HepG2 (cell line): ENCODE data around the gene DPEP2NB. TPM values are rescaled to one million over a fixed set of nuclear protein-coding genes. Genes with fewer than 3 reads are reported as not detected.

Experiments
- BORCS8-MEF2B ChIP-seq: sonication (generic); formaldehyde crosslinking; IDR thresholded peaks from 2 replicates; pipeline ENCODE4 v1.8.0; 2022; ENCODE audit warnings: mild to moderate bottlenecking, missing genetic modification reagents
- CCDC6 ChIP-seq: sonication (generic); formaldehyde crosslinking; IDR thresholded peaks from 2 replicates; pipeline ENCODE4 v1.8.1; 2022; ENCODE audit warnings: mild to moderate bottlenecking, missing genetic modification reagents, moderate library complexity
- ELF1 ChIP-seq: sonication (generic); formaldehyde crosslinking; IDR thresholded peaks from 2 replicates; pipeline ENCODE4 v1.4.0; 2020; ENCODE audit warnings: missing genetic modification reagents
- GLI4 ChIP-seq: sonication (generic); formaldehyde crosslinking; IDR thresholded peaks from 2 replicates; pipeline ENCODE4 v1.5.1; 2020; ENCODE audit warnings: missing genetic modification reagents, mild to moderate bottlenecking, moderate library complexity, borderline replicate concordance
- REPIN1 ChIP-seq: sonication (generic); formaldehyde crosslinking; IDR thresholded peaks from 2 replicates; pipeline ENCODE4 v1.8.0; 2022; ENCODE audit warnings: missing genetic modification reagents, low read depth, mild to moderate bottlenecking, borderline replicate concordance
- RORA ChIP-seq: sonication (generic); formaldehyde crosslinking; IDR thresholded peaks from 2 replicates; pipeline ENCODE4 v1.5.0; 2020; ENCODE audit warnings: mild to moderate bottlenecking, missing genetic modification reagents, moderate library complexity
- SP5 ChIP-seq: IDR thresholded peaks from 2 replicates; pipeline ENCODE4 v1.6.1; 2016; ENCODE audit warnings: low read depth, borderline replicate concordance
- ZNF543 ChIP-seq: sonication (generic); formaldehyde crosslinking; IDR thresholded peaks from 2 replicates; pipeline ENCODE4 v1.4.0; 2020; ENCODE audit warnings: mild to moderate bottlenecking, missing genetic modification reagents
- ZNF672 ChIP-seq: sonication (generic); formaldehyde crosslinking; IDR thresholded peaks from 2 replicates; pipeline ENCODE4 v1.8.1; 2022; ENCODE audit warnings: missing genetic modification reagents
- polyA plus RNA-seq, 8 experiments: library from polyadenylated mRNA; depleted of rRNA in 3 of 8; stranded (reverse) in 7 of 8; unstranded in 1 of 8; fragments of >200 nt; fragmentation: Illumina TruSeq in 4 of 8; extraction: Trizol in 4 of 8; gene quantifications; 2 replicates each; pipeline versions ENCODE4 v1.2.1 to v1.2.3, GENCODE V29; 2011 to 2016; ENCODE audit warnings: low read depth in 4 of 8, missing spikeins in 1 of 8, mixed read lengths in 1 of 8; ENCODE audit not compliant: insufficient read depth in 1 of 8
- total RNA-seq, 5 experiments: library from RNA; depleted of rRNA; stranded (reverse); fragments of >200 nt; fragmentation: Illumina TruSeq; extraction: Trizol; gene quantifications; 2 replicates each; pipeline ENCODE4 v1.2.3, GENCODE V29; 2016; ENCODE audit warnings: low read depth in 1 of 5
- TF ChIP-seq, protein P1 (sequence below): sonication (generic); formaldehyde crosslinking; IDR thresholded peaks from 2 replicates; pipeline ENCODE4 v1.4.0; 2020; ENCODE audit warnings: missing genetic modification reagents, borderline replicate concordance
- TF ChIP-seq, protein P2 (sequence below): IDR thresholded peaks from 2 replicates; pipeline ENCODE4 v1.6.1; 2016; ENCODE audit warnings: missing compliant biosample characterization, missing genetic modification reagents, borderline replicate concordance
- TF ChIP-seq, protein P3 (sequence below): IDR thresholded peaks from 2 replicates; pipeline ENCODE4 v1.6.1; 2016; ENCODE audit warnings: missing genetic modification reagents, missing compliant biosample characterization
- TF ChIP-seq, protein P4 (sequence below), 2 experiments: fragments of 450-650 bp in 1 of 2; sonication (generic) in 1 of 2; formaldehyde crosslinking in 1 of 2; IDR thresholded peaks; 2 replicates each; pipeline versions ENCODE4 v1.6.1 to v1.8.0; 2016 to 2022; ENCODE audit warnings: antibody characterized with exemption in 1 of 2, mild to moderate bottlenecking in 1 of 2, missing genetic modification reagents in 1 of 2

The DPEP2NB gene
- total and polyA plus RNA-seq, 2 of the 13 experiments (the other 11 are each of a cell fraction or from before 2014, with no cell fraction given) = not detected

DNA sequence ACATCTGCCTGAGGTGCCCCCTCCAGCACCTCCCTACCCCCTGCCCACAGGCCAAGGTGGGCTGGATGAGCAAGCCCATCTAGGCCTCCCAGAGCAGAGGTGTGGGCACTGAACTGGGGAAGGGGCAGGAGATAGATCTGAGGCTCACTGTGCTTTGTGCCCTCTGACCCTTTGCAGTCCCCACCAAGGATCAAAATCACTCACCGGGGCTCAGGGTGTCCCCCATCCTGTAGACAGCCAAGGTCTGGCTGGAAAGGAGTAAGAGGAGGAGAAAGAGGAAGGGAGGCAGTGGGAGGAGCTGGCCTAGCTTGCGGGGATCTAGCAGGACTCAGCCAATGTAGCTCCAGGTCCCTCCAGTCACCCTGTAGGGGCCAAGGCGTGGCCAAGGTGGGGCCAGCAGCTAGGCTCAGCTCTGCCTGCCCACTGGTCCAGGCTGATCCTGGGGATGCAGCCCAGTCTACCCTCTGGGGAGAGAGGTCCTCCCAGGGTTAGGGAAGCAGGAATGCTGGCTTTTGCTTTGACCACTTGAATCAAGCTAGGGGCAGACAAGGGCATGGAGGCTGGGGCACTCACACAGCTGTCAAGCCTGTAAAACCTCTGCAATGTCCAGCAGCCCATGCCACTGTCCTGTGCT lies 49.0 kb downstream of the DPEP2NB start (continued):
- TF ChIP-seq, protein P1, sequence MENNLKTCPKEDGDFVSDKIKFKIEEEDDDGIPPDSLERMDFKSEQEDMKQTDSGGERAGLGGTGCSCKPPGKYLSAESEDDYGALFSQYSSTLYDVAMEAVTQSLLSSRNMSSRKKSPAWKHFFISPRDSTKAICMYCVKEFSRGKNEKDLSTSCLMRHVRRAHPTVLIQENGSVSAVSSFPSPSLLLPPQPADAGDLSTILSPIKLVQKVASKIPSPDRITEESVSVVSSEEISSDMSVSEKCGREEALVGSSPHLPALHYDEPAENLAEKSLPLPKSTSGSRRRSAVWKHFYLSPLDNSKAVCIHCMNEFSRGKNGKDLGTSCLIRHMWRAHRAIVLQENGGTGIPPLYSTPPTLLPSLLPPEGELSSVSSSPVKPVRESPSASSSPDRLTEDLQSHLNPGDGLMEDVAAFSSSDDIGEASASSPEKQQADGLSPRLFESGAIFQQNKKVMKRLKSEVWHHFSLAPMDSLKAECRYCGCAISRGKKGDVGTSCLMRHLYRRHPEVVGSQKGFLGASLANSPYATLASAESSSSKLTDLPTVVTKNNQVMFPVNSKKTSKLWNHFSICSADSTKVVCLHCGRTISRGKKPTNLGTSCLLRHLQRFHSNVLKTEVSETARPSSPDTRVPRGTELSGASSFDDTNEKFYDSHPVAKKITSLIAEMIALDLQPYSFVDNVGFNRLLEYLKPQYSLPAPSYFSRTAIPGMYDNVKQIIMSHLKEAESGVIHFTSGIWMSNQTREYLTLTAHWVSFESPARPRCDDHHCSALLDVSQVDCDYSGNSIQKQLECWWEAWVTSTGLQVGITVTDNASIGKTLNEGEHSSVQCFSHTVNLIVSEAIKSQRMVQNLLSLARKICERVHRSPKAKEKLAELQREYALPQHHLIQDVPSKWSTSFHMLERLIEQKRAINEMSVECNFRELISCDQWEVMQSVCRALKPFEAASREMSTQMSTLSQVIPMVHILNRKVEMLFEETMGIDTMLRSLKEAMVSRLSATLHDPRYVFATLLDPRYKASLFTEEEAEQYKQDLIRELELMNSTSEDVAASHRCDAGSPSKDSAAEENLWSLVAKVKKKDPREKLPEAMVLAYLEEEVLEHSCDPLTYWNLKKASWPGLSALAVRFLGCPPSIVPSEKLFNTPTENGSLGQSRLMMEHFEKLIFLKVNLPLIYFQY (CRISPR knock-in tag) = no peak; the same call in 1 of the 2 replicates
- no peak for TF ChIP-seq ZNF672 (CRISPR knock-in tag)
- peak; percentile 35; the same call in 1 of the 2 replicates for TF ChIP-seq ZNF543 (CRISPR knock-in tag)
- TF ChIP-seq ELF1 = no peak; the same call in 1 of the 2 replicates
- TF ChIP-seq REPIN1 (CRISPR knock-in tag) = peak; percentile 60; the same call in 1 of the 2 replicates
- no peak for TF ChIP-seq RORA (CRISPR knock-in tag)
- TF ChIP-seq, protein P2, sequence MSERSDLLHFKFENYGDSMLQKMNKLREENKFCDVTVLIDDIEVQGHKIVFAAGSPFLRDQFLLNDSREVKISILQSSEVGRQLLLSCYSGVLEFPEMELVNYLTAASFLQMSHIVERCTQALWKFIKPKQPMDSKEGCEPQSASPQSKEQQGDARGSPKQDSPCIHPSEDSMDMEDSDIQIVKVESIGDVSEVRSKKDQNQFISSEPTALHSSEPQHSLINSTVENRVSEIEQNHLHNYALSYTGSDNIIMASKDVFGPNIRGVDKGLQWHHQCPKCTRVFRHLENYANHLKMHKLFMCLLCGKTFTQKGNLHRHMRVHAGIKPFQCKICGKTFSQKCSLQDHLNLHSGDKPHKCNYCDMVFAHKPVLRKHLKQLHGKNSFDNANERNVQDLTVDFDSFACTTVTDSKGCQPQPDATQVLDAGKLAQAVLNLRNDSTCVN (CRISPR knock-in tag) = no peak; the same call in 1 of the 2 replicates
- TF ChIP-seq, protein P3, sequence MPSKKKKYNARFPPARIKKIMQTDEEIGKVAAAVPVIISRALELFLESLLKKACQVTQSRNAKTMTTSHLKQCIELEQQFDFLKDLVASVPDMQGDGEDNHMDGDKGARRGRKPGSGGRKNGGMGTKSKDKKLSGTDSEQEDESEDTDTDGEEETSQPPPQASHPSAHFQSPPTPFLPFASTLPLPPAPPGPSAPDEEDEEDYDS (CRISPR knock-in tag) = peak; percentile 65
- TF ChIP-seq SP5 (CRISPR knock-in tag) = peak; percentile 31; the same call in 1 of the 2 replicates
- TF ChIP-seq GLI4 = 0 out of 2 replicates have a peak, but pooled peaks have one; percentile 72
- peak; percentile 47 for TF ChIP-seq BORCS8-MEF2B (CRISPR knock-in tag)
- TF ChIP-seq, protein P4, sequence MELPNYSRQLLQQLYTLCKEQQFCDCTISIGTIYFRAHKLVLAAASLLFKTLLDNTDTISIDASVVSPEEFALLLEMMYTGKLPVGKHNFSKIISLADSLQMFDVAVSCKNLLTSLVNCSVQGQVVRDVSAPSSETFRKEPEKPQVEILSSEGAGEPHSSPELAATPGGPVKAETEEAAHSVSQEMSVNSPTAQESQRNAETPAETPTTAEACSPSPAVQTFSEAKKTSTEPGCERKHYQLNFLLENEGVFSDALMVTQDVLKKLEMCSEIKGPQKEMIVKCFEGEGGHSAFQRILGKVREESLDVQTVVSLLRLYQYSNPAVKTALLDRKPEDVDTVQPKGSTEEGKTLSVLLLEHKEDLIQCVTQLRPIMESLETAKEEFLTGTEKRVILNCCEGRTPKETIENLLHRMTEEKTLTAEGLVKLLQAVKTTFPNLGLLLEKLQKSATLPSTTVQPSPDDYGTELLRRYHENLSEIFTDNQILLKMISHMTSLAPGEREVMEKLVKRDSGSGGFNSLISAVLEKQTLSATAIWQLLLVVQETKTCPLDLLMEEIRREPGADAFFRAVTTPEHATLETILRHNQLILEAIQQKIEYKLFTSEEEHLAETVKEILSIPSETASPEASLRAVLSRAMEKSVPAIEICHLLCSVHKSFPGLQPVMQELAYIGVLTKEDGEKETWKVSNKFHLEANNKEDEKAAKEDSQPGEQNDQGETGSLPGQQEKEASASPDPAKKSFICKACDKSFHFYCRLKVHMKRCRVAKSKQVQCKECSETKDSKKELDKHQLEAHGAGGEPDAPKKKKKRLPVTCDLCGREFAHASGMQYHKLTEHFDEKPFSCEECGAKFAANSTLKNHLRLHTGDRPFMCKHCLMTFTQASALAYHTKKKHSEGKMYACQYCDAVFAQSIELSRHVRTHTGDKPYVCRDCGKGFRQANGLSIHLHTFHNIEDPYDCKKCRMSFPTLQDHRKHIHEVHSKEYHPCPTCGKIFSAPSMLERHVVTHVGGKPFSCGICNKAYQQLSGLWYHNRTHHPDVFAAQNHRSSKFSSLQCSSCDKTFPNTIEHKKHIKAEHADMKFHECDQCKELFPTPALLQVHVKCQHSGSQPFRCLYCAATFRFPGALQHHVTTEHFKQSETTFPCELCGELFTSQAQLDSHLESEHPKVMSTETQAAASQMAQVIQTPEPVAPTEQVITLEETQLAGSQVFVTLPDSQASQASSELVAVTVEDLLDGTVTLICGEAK (IDR thresholded peaks at IDR 0.05) = no peak
- TF ChIP-seq, protein P4 (CRISPR knock-in tag; IDR thresholded peaks at IDR 0.05) = no peak
- TF ChIP-seq CCDC6 (CRISPR knock-in tag) = 0 out of 2 replicates have a peak, but pooled peaks have one; percentile 33
